GM12872 (cell line): Measurements from ENCODE around the gene CFAP20DC.

ENCODE experiments used
- TF ChIP-seq, protein P1 (sequence below): IDR thresholded peaks from 3 replicates; pipeline ENCODE4 v1.5.1; 2011; ENCODE audit warnings: low read depth, mild to moderate bottlenecking, low read length, moderate library complexity; ENCODE audit not compliant: insufficient read depth

Gene CFAP20DC

DNA sequence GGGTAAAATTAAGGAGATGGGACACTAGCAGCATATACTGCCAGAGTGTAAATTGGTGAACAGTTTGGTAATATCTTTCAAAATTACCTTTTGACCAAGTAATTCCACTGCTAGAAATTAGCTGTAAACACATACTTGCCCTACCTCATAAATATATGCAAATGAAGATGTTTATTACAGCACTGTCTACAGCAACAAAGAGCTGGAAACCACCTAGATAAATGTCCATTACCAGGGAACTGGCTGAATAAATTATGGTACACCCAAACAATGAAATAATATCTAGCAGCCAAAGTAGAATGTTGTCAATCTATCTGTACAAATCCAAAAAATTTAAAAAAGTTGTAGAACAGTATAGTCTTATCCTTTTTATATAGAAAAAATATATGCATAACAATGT, 277.4 kb downstream of the CFAP20DC start:
- TF ChIP-seq, protein P1, sequence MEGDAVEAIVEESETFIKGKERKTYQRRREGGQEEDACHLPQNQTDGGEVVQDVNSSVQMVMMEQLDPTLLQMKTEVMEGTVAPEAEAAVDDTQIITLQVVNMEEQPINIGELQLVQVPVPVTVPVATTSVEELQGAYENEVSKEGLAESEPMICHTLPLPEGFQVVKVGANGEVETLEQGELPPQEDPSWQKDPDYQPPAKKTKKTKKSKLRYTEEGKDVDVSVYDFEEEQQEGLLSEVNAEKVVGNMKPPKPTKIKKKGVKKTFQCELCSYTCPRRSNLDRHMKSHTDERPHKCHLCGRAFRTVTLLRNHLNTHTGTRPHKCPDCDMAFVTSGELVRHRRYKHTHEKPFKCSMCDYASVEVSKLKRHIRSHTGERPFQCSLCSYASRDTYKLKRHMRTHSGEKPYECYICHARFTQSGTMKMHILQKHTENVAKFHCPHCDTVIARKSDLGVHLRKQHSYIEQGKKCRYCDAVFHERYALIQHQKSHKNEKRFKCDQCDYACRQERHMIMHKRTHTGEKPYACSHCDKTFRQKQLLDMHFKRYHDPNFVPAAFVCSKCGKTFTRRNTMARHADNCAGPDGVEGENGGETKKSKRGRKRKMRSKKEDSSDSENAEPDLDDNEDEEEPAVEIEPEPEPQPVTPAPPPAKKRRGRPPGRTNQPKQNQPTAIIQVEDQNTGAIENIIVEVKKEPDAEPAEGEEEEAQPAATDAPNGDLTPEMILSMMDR: no peak

DNA sequence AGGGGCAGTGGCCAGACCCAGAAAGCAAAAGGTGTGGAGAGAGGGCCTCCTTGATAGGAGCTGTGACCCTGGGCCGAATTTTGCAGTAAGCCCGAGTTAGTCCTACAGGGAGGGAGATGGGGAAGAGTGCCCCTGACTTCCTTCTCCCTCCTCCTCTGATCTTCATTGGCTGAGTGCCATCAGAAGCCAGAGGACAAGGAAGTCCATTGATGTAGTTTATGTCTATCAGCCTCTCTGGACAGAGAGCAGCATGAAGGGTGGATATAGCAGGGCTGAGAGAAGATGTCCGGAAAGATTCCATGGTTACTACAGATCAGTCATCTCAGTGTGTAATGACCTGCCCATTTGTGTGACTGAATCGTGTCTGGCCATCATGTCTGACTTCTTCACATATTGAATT, 280.8 kb downstream of the CFAP20DC start:
- TF ChIP-seq, protein P1: no peak

DNA sequence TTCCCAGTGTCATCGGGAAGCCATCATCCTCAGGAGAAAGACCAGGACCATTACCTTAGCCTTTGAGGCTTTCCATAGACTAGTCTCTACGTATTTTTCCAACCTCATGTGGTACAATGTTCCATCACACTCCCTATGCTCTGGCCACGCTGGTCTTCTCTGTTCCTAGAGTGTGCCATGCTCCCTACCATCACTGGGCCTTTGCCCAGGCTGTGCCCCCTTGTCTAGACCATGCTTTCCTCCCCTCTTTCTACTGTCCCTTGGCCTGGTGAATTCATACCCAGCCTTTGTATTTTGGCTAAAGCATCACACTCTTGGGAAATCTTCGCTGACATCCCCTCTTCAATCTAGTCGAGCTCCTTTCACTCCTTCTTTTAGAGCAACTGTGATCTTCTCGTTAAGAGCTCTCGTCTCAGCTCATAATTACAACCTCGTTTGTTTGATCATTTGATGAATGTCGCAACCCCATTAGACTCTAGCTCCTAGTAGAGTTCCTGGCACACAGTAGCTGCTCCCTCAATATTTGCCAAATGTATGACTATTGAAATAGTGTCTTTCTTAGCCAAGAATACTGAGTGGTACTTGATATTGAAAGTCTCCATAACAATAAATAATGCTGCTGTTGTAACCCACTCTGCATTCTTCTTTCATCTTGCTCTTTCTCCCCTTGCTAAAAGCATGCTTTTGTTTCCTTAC, 283.1 kb downstream of the CFAP20DC start:
- TF ChIP-seq, protein P1: no peak

DNA sequence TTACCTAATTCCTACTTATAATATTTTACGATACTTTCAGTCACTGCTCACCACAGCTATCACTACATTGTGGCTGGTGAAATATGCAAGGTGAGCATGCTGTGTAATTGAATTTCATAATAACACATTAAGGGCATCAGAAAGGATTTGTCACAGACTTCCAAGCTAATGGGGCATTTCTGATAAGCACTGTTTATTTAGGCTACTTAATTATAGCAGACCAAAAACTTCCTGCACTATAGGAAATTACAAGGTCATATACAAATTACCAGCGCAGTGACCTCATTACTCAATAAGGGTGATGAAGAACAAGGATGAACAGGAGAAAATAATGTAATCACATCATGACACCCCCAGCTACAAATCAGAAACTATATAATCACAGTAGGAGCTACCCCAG, 294.7 kb downstream of the CFAP20DC start:
- TF ChIP-seq, protein P1: no peak

DNA sequence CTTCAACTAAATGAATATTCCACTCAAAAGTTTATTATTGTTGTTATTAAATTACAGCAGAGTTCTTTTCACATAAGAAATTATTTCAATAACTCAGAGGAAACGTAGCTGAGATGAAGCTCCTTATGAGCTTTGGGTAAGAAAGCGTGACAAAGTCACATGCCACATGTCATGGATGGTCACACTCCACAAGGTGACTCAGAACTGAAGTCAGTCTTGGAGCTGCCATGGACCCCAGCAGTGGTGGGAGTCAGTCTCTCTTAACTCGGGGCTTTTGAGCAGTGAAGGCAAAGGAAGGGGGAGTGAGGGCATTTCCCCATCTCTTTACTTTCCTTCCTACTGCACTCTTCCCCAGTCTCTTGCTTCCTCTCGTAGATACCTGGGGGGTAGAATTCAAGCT, 295.8 kb downstream of the CFAP20DC start:
- TF ChIP-seq, protein P1: no peak

DNA sequence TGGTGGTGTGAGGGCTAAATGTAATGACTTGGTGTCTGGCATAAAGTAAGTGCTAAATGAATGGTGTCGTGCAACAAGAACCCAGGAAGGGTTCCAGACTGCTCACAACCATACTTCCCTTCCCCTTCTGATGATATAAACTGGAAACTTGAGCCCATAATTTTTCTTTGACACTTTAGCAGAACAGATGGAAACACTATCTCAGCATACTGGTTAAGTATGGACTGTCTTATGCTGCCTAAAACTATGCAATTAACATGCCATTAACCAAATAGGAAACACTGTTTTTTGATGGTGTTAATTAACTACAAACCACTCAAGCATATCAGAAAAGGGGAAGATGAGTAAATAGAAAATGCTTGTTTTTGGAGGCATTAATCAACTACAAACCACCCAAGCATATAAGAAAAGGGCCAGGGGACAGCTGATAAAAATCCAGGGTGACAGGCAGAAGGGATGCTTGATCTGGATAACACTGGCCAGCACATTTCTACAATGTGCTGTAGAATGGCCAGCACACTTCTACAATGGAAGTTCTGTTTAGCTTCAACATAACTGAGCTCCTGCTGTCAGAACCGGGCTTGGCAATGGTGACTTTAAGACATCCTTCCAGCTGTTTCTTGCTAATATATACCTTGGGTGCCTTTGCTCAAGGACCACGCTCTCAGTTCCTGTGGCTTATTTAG, 297.8 kb downstream of the CFAP20DC start:
- TF ChIP-seq, protein P1: no peak

DNA sequence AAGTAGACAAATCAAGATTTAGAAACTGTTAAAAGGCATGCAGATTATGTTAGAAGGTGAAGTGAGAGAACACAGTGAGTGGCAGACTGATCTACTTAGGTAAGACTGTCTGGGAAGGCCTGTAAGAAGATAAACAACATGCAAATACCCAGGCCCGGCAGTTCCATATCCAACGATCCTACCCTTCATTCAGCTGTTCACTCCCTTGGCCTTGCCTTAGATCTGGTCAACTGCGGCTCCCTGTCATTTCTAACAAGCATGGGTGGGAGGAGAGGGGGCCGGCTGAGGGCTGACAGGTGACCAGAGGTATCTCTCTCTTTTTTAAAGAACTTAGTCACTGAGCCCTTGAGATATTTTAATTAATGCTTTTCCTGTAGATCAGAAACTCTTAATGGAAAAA, 298.6 kb downstream of the CFAP20DC start:
- TF ChIP-seq, protein P1: no peak
